Esophagus squamous epithelium (tissue), 5 donors: Measurements from ENCODE around the gene TMEM176A. TPM values are rescaled to one million over a fixed set of nuclear protein-coding genes. Genes with fewer than 3 reads are reported as not detected.
"Not testable (repeated sequence)": the region's sequence is repeated elsewhere in the genome, so short reads cannot be mapped to it uniquely, and the experiment has no call there.

Experiments
- DNase-seq: peaks from one replicate; lab custom pipeline; 2025; lab: John Stamatoyannopoulos, UW
- H3K27ac ChIP-seq, 4 donors: fragments of 200-600 bp; sonication (generic); one replicate each; pipeline ENCODE4 v1.5.1; 2016 to 2019; ENCODE audit warnings: mild to moderate bottlenecking in 1 of 4
- H3K27me3 ChIP-seq, 4 donors: fragments of 200-600 bp; sonication (generic); 1 replicate in 3 of 4; 2 replicates in 1 of 4; pipeline versions ENCODE4 v1.5.1 to v1.6.0; 2017 to 2021; ENCODE audit warnings: antibody characterized with exemption in 1 of 4
- H3K36me3 ChIP-seq, 3 donors: fragments of 200-600 bp; sonication (generic); one replicate each; pipeline ENCODE4 v1.5.1; 2016 to 2019
- H3K4me1 ChIP-seq, 3 donors: fragments of 200-600 bp; sonication (generic); one replicate each; pipeline ENCODE4 v1.5.1; 2017 to 2019
- H3K4me3 ChIP-seq, 4 donors: fragments of 200-600 bp; sonication (generic); 1 replicate in 3 of 4; 2 replicates in 1 of 4; pipeline ENCODE4 v1.5.1; 2016 to 2019; ENCODE audit warnings: mild to moderate bottlenecking in 2 of 4, moderate library complexity in 1 of 4
- H3K9me3 ChIP-seq, 3 donors: fragments of 200-600 bp; sonication (generic); one replicate each; pipeline ENCODE4 v1.5.1; 2016 to 2019
- POLR2A ChIP-seq, 4 donors: fragments of 450-650 bp; IDR thresholded peaks; one replicate each; pipeline ENCODE4 v1.6.1; 2017; ENCODE audit warnings: antibody characterized with exemption in 4 of 4, mild to moderate bottlenecking in 4 of 4, moderate library complexity in 3 of 4
- WGBS, 2 donors: methylation state at CpG; one replicate each; pipeline ENCODE4 v1.1.5; 2018; 5-methylcytosine and 5-hydroxymethylcytosine counted together
- intact Hi-C: fragments of 100-400 bp; cut with DNase I; formaldehyde crosslinking; loops from one replicate; pipeline ENCODE4 v1.15.0; 2022
- total RNA-seq, 4 donors: library from RNA; depleted of rRNA; stranded (reverse); fragments of >200 nt; gene quantifications; one replicate each; pipeline ENCODE4 v1.1.0, GENCODE V29; 2016
- TF ChIP-seq, protein P1 (sequence below), 6 experiments: fragments of 450-650 bp in 4 of 6; fragments of 200-600 bp in 2 of 6; sonication (generic) in 2 of 6; IDR thresholded peaks; one replicate each; pipeline ENCODE4 v1.5.1; 2016 to 2019; ENCODE audit warnings: antibody characterized with exemption in 6 of 6, mild to moderate bottlenecking in 4 of 6, moderate library complexity in 4 of 6
- donor health status: DM: yes; HTN: yes; CAD: no.

TMEM176A gene
- total RNA-seq, 4 donors from 2014 or later, result 2.5 to 35.5 (median 10.7) TPM

DNA sequence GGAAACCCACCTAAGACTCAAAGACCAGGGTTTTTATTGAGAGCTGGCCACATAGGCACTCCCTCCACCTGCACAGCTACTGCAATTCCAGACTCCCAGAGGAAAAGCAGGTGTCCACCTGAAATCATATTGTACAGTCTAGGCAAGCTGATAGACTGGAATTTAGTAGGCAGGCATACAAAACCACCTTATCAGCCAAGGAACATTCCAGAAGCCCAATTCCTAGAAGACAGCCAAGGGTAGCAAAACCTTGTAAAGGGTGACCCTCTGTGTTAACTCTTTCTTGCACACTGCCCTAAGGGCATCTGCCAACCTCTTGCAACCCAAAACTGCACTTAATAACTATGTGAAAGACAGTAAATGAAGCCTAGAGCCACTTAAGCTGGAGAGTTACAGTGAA, 5.3 kb downstream of the TMEM176A start:
- TF ChIP-seq POLR2A (IDR thresholded peaks at IDR 0.05), result no peak
- TF ChIP-seq, protein P1, sequence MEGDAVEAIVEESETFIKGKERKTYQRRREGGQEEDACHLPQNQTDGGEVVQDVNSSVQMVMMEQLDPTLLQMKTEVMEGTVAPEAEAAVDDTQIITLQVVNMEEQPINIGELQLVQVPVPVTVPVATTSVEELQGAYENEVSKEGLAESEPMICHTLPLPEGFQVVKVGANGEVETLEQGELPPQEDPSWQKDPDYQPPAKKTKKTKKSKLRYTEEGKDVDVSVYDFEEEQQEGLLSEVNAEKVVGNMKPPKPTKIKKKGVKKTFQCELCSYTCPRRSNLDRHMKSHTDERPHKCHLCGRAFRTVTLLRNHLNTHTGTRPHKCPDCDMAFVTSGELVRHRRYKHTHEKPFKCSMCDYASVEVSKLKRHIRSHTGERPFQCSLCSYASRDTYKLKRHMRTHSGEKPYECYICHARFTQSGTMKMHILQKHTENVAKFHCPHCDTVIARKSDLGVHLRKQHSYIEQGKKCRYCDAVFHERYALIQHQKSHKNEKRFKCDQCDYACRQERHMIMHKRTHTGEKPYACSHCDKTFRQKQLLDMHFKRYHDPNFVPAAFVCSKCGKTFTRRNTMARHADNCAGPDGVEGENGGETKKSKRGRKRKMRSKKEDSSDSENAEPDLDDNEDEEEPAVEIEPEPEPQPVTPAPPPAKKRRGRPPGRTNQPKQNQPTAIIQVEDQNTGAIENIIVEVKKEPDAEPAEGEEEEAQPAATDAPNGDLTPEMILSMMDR (IDR thresholded peaks at IDR 0.05), result no peak
- Histone ChIP-seq H3K4me1 (peaks cover 0 to 14% (median 0%) of the 10 kb centered on the region in 3 donors), H3K9me3 (peaks cover 0 to 14% (median 0%) of the 10 kb centered on the region in 3 donors), H3K4me3 (no peak overlapping the region), H3K27ac (no peak overlapping the region), H3K36me3 (peaks cover 0 to 30% (median 0%) of the 10 kb centered on the region in 3 donors), H3K27me3 (peaks cover 0 to 42% (median under 1%) of the 10 kb centered on the region in 4 donors)
- intact Hi-C loops, result no loop called here
- DNase-seq, result no peak

DNA sequence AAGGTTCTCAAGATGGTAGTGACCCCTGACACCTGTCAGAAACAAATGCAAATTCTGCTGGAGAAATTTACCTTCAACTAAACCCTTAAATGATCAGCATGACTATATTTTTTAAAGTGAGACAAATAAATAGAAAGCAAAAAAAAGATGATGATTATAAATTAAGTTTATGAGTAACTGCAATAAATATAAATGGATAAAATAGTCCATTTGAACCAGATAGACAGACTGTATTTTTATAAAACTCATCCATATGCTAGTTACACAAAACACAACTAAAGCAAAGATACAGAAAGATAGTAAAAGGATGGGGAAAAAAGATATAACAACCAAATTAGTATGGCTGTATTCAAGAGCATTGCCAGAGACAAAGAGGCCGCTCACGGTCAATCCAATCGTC, 5.9 kb downstream of the TMEM176A start:
- no peak overlapping the region for H3K4me3 ChIP-seq
- TF ChIP-seq POLR2A (IDR thresholded peaks at IDR 0.05), result no peak
- TF ChIP-seq, protein P1 (IDR thresholded peaks at IDR 0.05), result no peak
- H3K4me1 ChIP-seq, result peaks cover 0 to 8% (median 0%) of the 10 kb centered on the region in 3 donors
- intact Hi-C loops, result no loop called here
- H3K9me3 ChIP-seq, result peaks cover 0 to 14% (median 0%) of the 10 kb centered on the region in 3 donors
- WGBS, 2 donors, result 86 to 92% methylated on average over 3 of the region's 3 CpGs
- H3K27me3 ChIP-seq, result peaks cover 0 to 36% (median 0%) of the 10 kb centered on the region in 4 donors
- peaks cover 0 to 30% (median 0%) of the 10 kb centered on the region in 3 donors for H3K36me3 ChIP-seq
- no peak for DNase-seq
- no peak overlapping the region for H3K27ac ChIP-seq

DNA sequence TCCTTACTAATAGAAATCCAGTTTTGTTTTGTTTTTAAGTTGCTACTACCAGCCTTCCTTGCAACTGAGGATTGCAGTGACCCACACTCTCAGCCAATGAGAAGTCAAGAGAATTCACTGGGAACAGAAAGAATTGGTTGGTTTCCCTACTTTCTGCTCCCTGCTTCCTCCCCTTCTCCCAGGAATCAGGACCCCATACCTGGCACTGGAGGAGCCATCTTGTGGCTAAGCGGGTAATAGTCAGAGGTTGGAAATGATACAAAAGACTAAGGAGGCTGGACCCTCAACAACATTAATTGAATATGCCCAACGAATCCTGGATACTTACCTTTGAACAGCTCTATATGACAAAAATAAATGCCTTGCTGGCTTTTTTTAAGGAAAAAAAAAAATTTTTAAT, 6.3 kb downstream of the TMEM176A start:
- Histone ChIP-seq H3K27me3 (peaks cover 0 to 32% (median 0%) of the 10 kb centered on the region in 4 donors), H3K27ac (no peak overlapping the region), H3K4me3 (no peak overlapping the region), H3K36me3 (peaks cover 0 to 30% (median 0%) of the 10 kb centered on the region in 3 donors), H3K9me3 (peaks cover 0 to 14% (median 0%) of the 10 kb centered on the region in 3 donors), H3K4me1 (peaks cover 0 to 6% (median 0%) of the 10 kb centered on the region in 3 donors)
- DNase-seq, result no peak
- intact Hi-C loops, result no loop called here
- 71 to 75% methylated on average over 2 of the region's 2 CpGs for WGBS, 2 donors
- TF ChIP-seq POLR2A (IDR thresholded peaks at IDR 0.05), result no peak
- TF ChIP-seq, protein P1 (IDR thresholded peaks at IDR 0.05), result no peak

DNA sequence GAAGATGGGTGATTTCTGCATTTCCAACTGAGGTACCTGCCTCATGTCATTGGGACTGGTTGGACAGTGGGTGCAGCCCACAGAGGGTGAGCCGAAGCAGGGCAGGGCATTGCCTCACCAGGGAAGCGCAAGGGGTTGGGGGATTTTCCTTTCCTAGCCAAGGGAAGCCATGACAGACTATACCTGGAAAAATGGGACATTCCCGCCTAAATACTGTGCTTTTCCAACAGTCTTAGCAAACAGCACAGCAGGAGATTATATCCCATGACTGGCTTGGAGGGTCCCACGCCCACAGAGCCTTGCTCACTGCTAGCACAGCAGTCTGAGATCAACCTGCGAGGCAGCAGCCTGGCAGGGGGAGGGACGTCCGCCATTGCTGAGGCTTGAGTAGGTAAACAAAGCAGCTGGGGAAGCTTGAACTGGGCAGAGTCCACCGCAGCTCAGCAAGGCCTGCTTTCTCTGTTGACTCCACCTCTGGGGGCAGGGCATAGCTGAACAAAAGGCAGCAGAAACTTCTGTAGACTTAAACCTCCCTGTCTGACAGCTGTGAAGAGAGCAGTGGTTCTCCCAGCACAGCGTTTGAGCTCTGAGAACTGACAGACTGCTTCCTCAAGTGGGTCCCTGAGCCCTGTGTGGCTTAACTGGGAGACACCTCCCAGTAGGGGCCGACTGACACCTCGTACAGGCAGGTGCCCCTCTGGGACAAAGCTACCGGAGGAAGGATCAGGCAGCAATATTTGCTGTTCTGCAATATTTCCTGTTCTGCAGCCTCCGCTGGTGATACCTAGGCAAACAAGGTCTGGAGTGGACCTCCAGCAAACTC, 7.3 kb downstream of the TMEM176A start:
- H3K4me1 ChIP-seq, H3K27ac ChIP-seq, DNase-seq, H3K4me3 ChIP-seq, intact Hi-C loops: not testable (repeated sequence)
- Histone ChIP-seq H3K9me3 (peaks cover 0 to 14% (median 0%) of the 10 kb centered on the region in 3 donors), H3K27me3 (peaks cover 0 to 22% (median 0%) of the 10 kb centered on the region in 4 donors), H3K36me3 (peaks cover 0 to 30% (median 0%) of the 10 kb centered on the region in 3 donors)
- WGBS, 2 donors, result 46 to 56% methylated on average over 3 to 4 of the region's 13 CpGs

DNA sequence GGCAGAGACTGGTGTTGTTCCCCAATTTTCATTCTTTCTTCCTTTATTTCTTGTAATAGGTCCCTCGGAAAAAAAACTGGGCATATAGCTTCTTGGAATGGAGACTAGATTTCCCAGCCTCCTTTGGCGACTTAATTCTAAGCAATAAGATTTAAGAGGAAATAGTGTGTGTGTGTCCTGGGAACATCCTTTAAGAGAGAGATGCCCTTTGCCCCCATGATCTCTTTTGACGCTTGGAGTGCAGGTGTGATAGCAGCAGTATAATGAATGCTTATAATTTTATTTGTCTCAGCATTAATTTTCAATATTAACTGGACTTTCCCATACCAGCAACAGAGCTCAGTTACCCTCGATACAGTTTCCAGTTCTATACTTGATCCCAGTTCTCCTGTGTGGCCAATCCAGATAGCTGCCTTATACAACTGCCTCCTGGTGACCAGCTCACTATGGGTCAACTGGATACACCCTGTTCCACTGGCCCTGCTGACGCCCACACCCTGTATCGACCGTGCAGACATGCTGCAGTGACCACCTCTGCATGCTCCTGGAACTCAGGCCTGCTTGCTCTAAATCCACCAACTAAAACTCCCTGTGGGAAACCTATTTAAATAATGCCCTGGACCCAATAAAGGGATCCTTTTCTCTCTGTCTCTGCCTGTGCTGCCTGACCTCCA, 13.9 kb downstream of the TMEM176A start:
- DNase-seq, result no peak
- WGBS, 2 donors, result 72 to 91% methylated on average over 7 of the region's 7 CpGs
- no peaks in the 10 kb centered on the region for H3K4me1 ChIP-seq
- H3K36me3 ChIP-seq, result no peaks in the 10 kb centered on the region
- H3K27ac ChIP-seq, result no peak overlapping the region
- H3K27me3 ChIP-seq, result peaks cover 0 to 5% (median 0%) of the 10 kb centered on the region in 4 donors
- TF ChIP-seq, protein P1 (IDR thresholded peaks at IDR 0.05), result no peak
- TF ChIP-seq POLR2A (IDR thresholded peaks at IDR 0.05), result no peak
- no peak overlapping the region for H3K4me3 ChIP-seq
- intact Hi-C loops, result no loop called here
- peaks cover 0 to 20% (median 4%) of the 10 kb centered on the region in 3 donors for H3K9me3 ChIP-seq
